Retina (tissue), 1 donor: ENCODE results near the gene ATAD5.
"Not testable (repeated sequence)": the region's sequence is repeated elsewhere in the genome, so short reads cannot be mapped to it uniquely, and the experiment has no call there.

ENCODE experiments used
- DNase-seq: peaks from one replicate; pipeline ENCODE4 v3.0.0-alpha.2; 2016

Gene ATAD5

GRCh38 chr17:30823421-30823820, 8.3 kb upstream of the ATAD5 start:
- no peak for DNase-seq

- DNase-seq: no peak
Measured at GRCh38 chr17:30824002-30824355, 7.8 kb upstream of the ATAD5 start.

GRCh38 chr17:30824356-30825145, 7.2 kb upstream of the ATAD5 start, which contains the start of gene CRLF3:
Gene CRLF3, minus strand, starts transcription at chr17:30824692. Its CDS starts 41 bp downstream, at chr17:30824651.
- peak; percentile 94 for DNase-seq

GRCh38 chr17:30827082-30827481, 4.7 kb upstream of the ATAD5 start:
- no peak for DNase-seq

GRCh38 chr17:30829022-30829421, 2.7 kb upstream of the ATAD5 start:
- no peak for DNase-seq

- no peak for DNase-seq
Measured at GRCh38 chr17:30831257-30831656, 509 bp upstream of the ATAD5 start.

GRCh38 chr17:30832438-30833124, 815 bp downstream of the ATAD5 start:
- no peak for DNase-seq

- no peak for DNase-seq
Measured at GRCh38 chr17:30838202-30838807, 6.5 kb downstream of the ATAD5 start.

GRCh38 chr17:30840771-30841170, 9.0 kb downstream of the ATAD5 start:
- DNase-seq: no peak

- DNase-seq: no peak
Measured at GRCh38 chr17:30848021-30848420, 16.3 kb downstream of the ATAD5 start.

- DNase-seq: no peak
Measured at GRCh38 chr17:30854146-30854545, 22.4 kb downstream of the ATAD5 start.

- DNase-seq: no peak
Measured at GRCh38 chr17:30858556-30859250, 26.9 kb downstream of the ATAD5 start.

GRCh38 chr17:30864636-30865035, 32.9 kb downstream of the ATAD5 start:
- DNase-seq: no peak

- DNase-seq: no peak
Measured at GRCh38 chr17:30869005-30869404, 37.2 kb downstream of the ATAD5 start.

GRCh38 chr17:30886187-30886586, 54.4 kb downstream of the ATAD5 start:
- no peak for DNase-seq

- DNase-seq: no peak
Measured at GRCh38 chr17:30894236-30894635, 62.5 kb downstream of the ATAD5 start.

- no peak for DNase-seq
Measured at GRCh38 chr17:30897311-30897710, 65.5 kb downstream of the ATAD5 start.

- no peak for DNase-seq
Measured at GRCh38 chr17:30905742-30906100, 74.0 kb downstream of the ATAD5 start.

GRCh38 chr17:30906101-30906911, 74.5 kb downstream of the ATAD5 start, which contains the start of gene TEFM:
Gene TEFM, minus strand, starts transcription at chr17:30906238. Its CDS starts 40 bp downstream, at chr17:30906198.
- peak; percentile 96 for DNase-seq

GRCh38 chr17:30908717-30909420, 77.1 kb downstream of the ATAD5 start:
- DNase-seq: no peak

- not testable (repeated sequence) for DNase-seq
Measured at GRCh38 chr17:30910151-30910550, 78.4 kb downstream of the ATAD5 start.

- no peak for DNase-seq
Measured at GRCh38 chr17:30913955-30914354, 82.2 kb downstream of the ATAD5 start.
